Measurements from ENCODE around the gene RNF215.

The RNF215 gene

DNA sequence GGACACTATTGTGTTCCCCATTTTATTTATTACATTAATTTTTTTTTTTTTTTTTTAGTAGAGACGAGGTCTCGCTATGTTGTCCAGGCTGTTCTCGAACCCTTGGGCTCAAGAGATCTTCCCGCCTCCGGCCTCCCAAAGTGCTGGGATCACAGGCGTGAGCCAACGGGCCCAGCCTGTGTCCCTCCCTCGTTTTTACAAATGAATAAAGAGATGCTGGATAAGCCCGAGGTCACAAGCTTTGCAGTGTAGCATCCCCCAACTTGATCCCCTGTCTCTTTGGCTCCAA lies 38.1 kb upstream of the RNF215 start:
- TF ChIP-seq CTCF (conservative IDR thresholded peaks at IDR 0.05; ENCODE audit: low read length) = no peak
- H3K4me3 ChIP-seq (ENCODE audit: low read length) = peak overlapping the region; percentile 67
- no peak for DNase-seq (ENCODE audit: low read depth)

- H3K4me3 ChIP-seq (ENCODE audit: low read length) = peak overlapping the region; percentile 67
- DNase-seq (ENCODE audit: low read depth) = no peak
- peak; percentile 27 for TF ChIP-seq CTCF (conservative IDR thresholded peaks at IDR 0.05; ENCODE audit: low read length)
Measured at GRCh38 chr22:30424534-30425326, 37.5 kb upstream of the RNF215 start.

GRCh38 chr22:30423959-30424533 lies 36.8 kb upstream of the RNF215 start:
- DNase-seq (ENCODE audit: low read depth) = peak; percentile 100
- no peak for TF ChIP-seq CTCF (conservative IDR thresholded peaks at IDR 0.05; ENCODE audit: low read length)
- peak overlapping the region; percentile 75 for H3K4me3 ChIP-seq (ENCODE audit: low read length)

GRCh38 chr22:30423301-30423958 lies 36.2 kb upstream of the RNF215 start:
- no peak for TF ChIP-seq CTCF (conservative IDR thresholded peaks at IDR 0.05; ENCODE audit: low read length)
- H3K4me3 ChIP-seq (ENCODE audit: low read length) = peak overlapping the region; percentile 75
- no peak for DNase-seq (ENCODE audit: low read depth)

GRCh38 chr22:30422481-30423300 lies 35.5 kb upstream of the RNF215 start:
- DNase-seq (ENCODE audit: low read depth) = peak; percentile 89
- TF ChIP-seq CTCF (conservative IDR thresholded peaks at IDR 0.05; ENCODE audit: low read length) = no peak
- H3K4me3 ChIP-seq (ENCODE audit: low read length) = peak overlapping the region; percentile 75

- no peak for DNase-seq (ENCODE audit: low read depth)
- TF ChIP-seq CTCF (conservative IDR thresholded peaks at IDR 0.05; ENCODE audit: low read length) = no peak
- H3K4me3 ChIP-seq (ENCODE audit: low read length) = no peak overlapping the region; the same call in 1 of the 2 replicates
Measured at GRCh38 chr22:30421695-30422480, 34.7 kb upstream of the RNF215 start.
